DOHH2 (cell line): ENCODE measurements around the gene PROB1.

ENCODE experiments used
- H3F3A ChIP-seq: fragments of 200-600 bp; sonication (generic), shearing (Covaris generic); 2 replicates; pipeline ENCODE4 v1.6.0; 2016; ENCODE audit warnings: antibody characterized with exemption, mild to moderate bottlenecking; ENCODE audit not compliant: control insufficient read depth, insufficient read depth
- H3K27ac ChIP-seq: fragments of 200-600 bp; sonication (generic); 2 replicates; pipeline ENCODE4 v1.5.1; 2014; ENCODE audit warnings: low read depth, mild to moderate bottlenecking, low read length, moderate library complexity
- H3K27me3 ChIP-seq: fragments of 200-600 bp; sonication (generic); 2 replicates; pipeline ENCODE4 v1.6.1; 2014; ENCODE audit warnings: mild to moderate bottlenecking, low read length, mixed read lengths; ENCODE audit not compliant: control insufficient read depth
- H3K36me3 ChIP-seq: fragments of 200-600 bp; sonication (generic); 2 replicates; pipeline ENCODE4 v1.6.1; 2014; ENCODE audit warnings: mild to moderate bottlenecking, low read length, moderate library complexity, mixed read lengths; ENCODE audit not compliant: control insufficient read depth
- H3K4me1 ChIP-seq: fragments of 200-600 bp; sonication (generic); 2 replicates; pipeline ENCODE4 v1.6.1; 2014; ENCODE audit warnings: mild to moderate bottlenecking, low read length, mixed read lengths; ENCODE audit not compliant: control insufficient read depth
- H3K4me2 ChIP-seq: fragments of 200-600 bp; sonication (generic); 2 replicates; pipeline ENCODE4 v1.6.0; 2014; ENCODE audit warnings: mild to moderate bottlenecking, low read length, moderate library complexity
- H3K4me3 ChIP-seq: fragments of 200-600 bp; sonication (generic); 2 replicates; pipeline ENCODE4 v1.5.1; 2014; ENCODE audit warnings: mild to moderate bottlenecking, low read length, mixed read lengths
- H3K79me2 ChIP-seq: fragments of 200-600 bp; sonication (generic); 2 replicates; pipeline ENCODE4 v1.6.1; 2014; ENCODE audit warnings: mild to moderate bottlenecking, low read length, mixed read lengths; ENCODE audit not compliant: control insufficient read depth
- H3K9me2 ChIP-seq: fragments of 200-600 bp; sonication (generic); replicated peaks from 2 replicates; pipeline ENCODE4 v1.6.1; 2014; ENCODE audit warnings: mild to moderate bottlenecking, low read length, mixed read lengths; ENCODE audit not compliant: control insufficient read depth
- H3K9me3 ChIP-seq: fragments of 200-600 bp; sonication (generic); 2 replicates; pipeline ENCODE4 v1.6.1; 2014; ENCODE audit warnings: antibody characterized with exemption, low read length, mixed read lengths; ENCODE audit not compliant: control insufficient read depth, insufficient read depth
- H4K20me1 ChIP-seq: fragments of 200-600 bp; sonication (generic); 2 replicates; pipeline ENCODE4 v1.6.0; 2014; ENCODE audit warnings: low read depth, mild to moderate bottlenecking, antibody characterized with exemption, low read length, moderate library complexity; ENCODE audit not compliant: control insufficient read depth, insufficient read depth
- CTCF ChIP-seq: fragments of 200-600 bp; sonication (generic); IDR thresholded peaks from one replicate; pipeline ENCODE4 v1.5.1; 2014; ENCODE audit warnings: antibody characterized with exemption, mild to moderate bottlenecking, low read depth, low read length; ENCODE audit not compliant: poor library complexity, severe bottlenecking
- EZH2phosphoT487 ChIP-seq: fragments of 200-600 bp; sonication (generic); IDR thresholded peaks from 2 replicates; pipeline ENCODE4 v1.6.1; 2017; ENCODE audit warnings: borderline replicate concordance, mild to moderate bottlenecking, antibody characterized with exemption, low read length, moderate library complexity, mixed read lengths

The PROB1 gene

GRCh38 chr5:139374909-139375308, 20.0 kb downstream of the PROB1 start:
- Histone ChIP-seq H3K4me2 (no peak overlapping the region), H3K9me3 (no peaks in the 10 kb centered on the region), H3K9me2 (no peaks in the 10 kb centered on the region), H3K4me3 (no peak overlapping the region), H4K20me1 (no peaks in the 10 kb centered on the region), H3K36me3 (peaks cover 14% of the 10 kb centered on the region), H3K79me2 (no peaks in the 10 kb centered on the region), H3K4me1 (no peaks in the 10 kb centered on the region), H3F3A (peaks cover 8% of the 10 kb centered on the region; the same call in 1 of the 2 replicates), H3K27me3 (no peaks in the 10 kb centered on the region), H3K27ac (no peak overlapping the region)
- TF ChIP-seq EZH2phosphoT487 (no peak), CTCF (peak; percentile 29)

- TF ChIP-seq CTCF (no peak), EZH2phosphoT487 (no peak)
- H3K4me2 ChIP-seq, result no peak overlapping the region
- no peak overlapping the region for H3K27ac ChIP-seq
- no peaks in the 10 kb centered on the region for H3K9me3 ChIP-seq
- peaks cover 18% of the 10 kb centered on the region; the same call in 1 of the 2 replicates for H3F3A ChIP-seq
- no peaks in the 10 kb centered on the region for H3K9me2 ChIP-seq
- H3K79me2 ChIP-seq, result no peaks in the 10 kb centered on the region
- H3K4me3 ChIP-seq, result no peak overlapping the region
- H3K4me1 ChIP-seq, result no peaks in the 10 kb centered on the region
- H3K36me3 ChIP-seq, result peaks cover 40% of the 10 kb centered on the region
- no peaks in the 10 kb centered on the region for H4K20me1 ChIP-seq
- H3K27me3 ChIP-seq, result no peaks in the 10 kb centered on the region
Observed at GRCh38 chr5:139371482-139372435, 23.1 kb downstream of the PROB1 start.

GRCh38 chr5:139369181-139369580, 25.7 kb downstream of the PROB1 start:
- no peak overlapping the region for H3K27ac ChIP-seq
- no peaks in the 10 kb centered on the region for H3K9me2 ChIP-seq
- H3K4me1 ChIP-seq, result no peaks in the 10 kb centered on the region
- H4K20me1 ChIP-seq, result no peaks in the 10 kb centered on the region
- TF ChIP-seq CTCF (no peak), EZH2phosphoT487 (no peak)
- H3K4me3 ChIP-seq, result no peak overlapping the region
- H3K9me3 ChIP-seq, result no peaks in the 10 kb centered on the region
- H3K36me3 ChIP-seq, result peaks cover 61% of the 10 kb centered on the region
- peaks cover 23% of the 10 kb centered on the region; the same call in 1 of the 2 replicates for H3F3A ChIP-seq
- peaks cover under 1% of the 10 kb centered on the region; the same call in 1 of the 2 replicates for H3K79me2 ChIP-seq
- H3K4me2 ChIP-seq, result no peak overlapping the region
- H3K27me3 ChIP-seq, result no peaks in the 10 kb centered on the region
